Measurements from ENCODE around the gene CFL2.
"Not testable (repeated sequence)": the region's sequence is repeated elsewhere in the genome, so short reads cannot be mapped to it uniquely, and the experiment has no call there.

The CFL2 gene

GRCh38 chr14:34714320-34715126 lies at the start of gene CFL2:
TSS of gene CFL2 (minus strand) at chr14:34714593. CDS start at chr14:34714540, 53 bp downstream.
- DNase-seq (ENCODE audit: low spot score), result peak; percentile 78

- DNase-seq (ENCODE audit: low spot score), result no peak
Observed at GRCh38 chr14:34755215-34755614, 40.8 kb upstream of the CFL2 start.

GRCh38 chr14:34754687-34755086 lies 40.3 kb upstream of the CFL2 start:
- DNase-seq (ENCODE audit: low spot score), result no peak

GRCh38 chr14:34750670-34751069 lies 36.3 kb upstream of the CFL2 start:
- no peak for DNase-seq (ENCODE audit: low spot score)

GRCh38 chr14:34750233-34750632 lies 35.8 kb upstream of the CFL2 start:
- DNase-seq (ENCODE audit: low spot score), result no peak

- no peak for DNase-seq (ENCODE audit: low spot score)
Observed at GRCh38 chr14:34749408-34749807, 35.0 kb upstream of the CFL2 start.

GRCh38 chr14:34742270-34743115 lies 28.1 kb upstream of the CFL2 start:
- DNase-seq (ENCODE audit: low spot score), result no peak

GRCh38 chr14:34741840-34742239 lies 27.4 kb upstream of the CFL2 start:
- DNase-seq (ENCODE audit: low spot score), result no peak

GRCh38 chr14:34740139-34740538 lies 25.7 kb upstream of the CFL2 start:
- DNase-seq (ENCODE audit: low spot score), result not testable (repeated sequence)

GRCh38 chr14:34737079-34737478 lies 22.7 kb upstream of the CFL2 start:
- DNase-seq (ENCODE audit: low spot score), result not testable (repeated sequence)

- no peak for DNase-seq (ENCODE audit: low spot score)
Observed at GRCh38 chr14:34733245-34733644, 18.9 kb upstream of the CFL2 start.

- DNase-seq (ENCODE audit: low spot score), result no peak
Observed at GRCh38 chr14:34732802-34733201, 18.4 kb upstream of the CFL2 start.

GRCh38 chr14:34723867-34724266 lies 9.5 kb upstream of the CFL2 start:
- no peak for DNase-seq (ENCODE audit: low spot score)

GRCh38 chr14:34722723-34723545 lies 8.5 kb upstream of the CFL2 start:
- DNase-seq (ENCODE audit: low spot score), result peak; percentile 58

- no peak for DNase-seq (ENCODE audit: low spot score)
Observed at GRCh38 chr14:34721129-34721528, 6.7 kb upstream of the CFL2 start.

GRCh38 chr14:34718750-34719304 lies 4.4 kb upstream of the CFL2 start:
- DNase-seq (ENCODE audit: low spot score), result no peak

- DNase-seq (ENCODE audit: low spot score), result no peak
Observed at GRCh38 chr14:34715127-34715863, 902 bp upstream of the CFL2 start.

GRCh38 chr14:34713681-34714319 lies 593 bp downstream of the CFL2 start:
- DNase-seq (ENCODE audit: low spot score), result no peak

- no peak for DNase-seq (ENCODE audit: low spot score)
Observed at GRCh38 chr14:34713122-34713680, 1.2 kb downstream of the CFL2 start.

Data from HuH-7 (cell line).